Measurements from ENCODE around the gene SDF2L1.
"Not testable (repeated sequence)": the region's sequence is repeated elsewhere in the genome, so short reads cannot be mapped to it uniquely, and the experiment has no call there.

SDF2L1 gene

DNA sequence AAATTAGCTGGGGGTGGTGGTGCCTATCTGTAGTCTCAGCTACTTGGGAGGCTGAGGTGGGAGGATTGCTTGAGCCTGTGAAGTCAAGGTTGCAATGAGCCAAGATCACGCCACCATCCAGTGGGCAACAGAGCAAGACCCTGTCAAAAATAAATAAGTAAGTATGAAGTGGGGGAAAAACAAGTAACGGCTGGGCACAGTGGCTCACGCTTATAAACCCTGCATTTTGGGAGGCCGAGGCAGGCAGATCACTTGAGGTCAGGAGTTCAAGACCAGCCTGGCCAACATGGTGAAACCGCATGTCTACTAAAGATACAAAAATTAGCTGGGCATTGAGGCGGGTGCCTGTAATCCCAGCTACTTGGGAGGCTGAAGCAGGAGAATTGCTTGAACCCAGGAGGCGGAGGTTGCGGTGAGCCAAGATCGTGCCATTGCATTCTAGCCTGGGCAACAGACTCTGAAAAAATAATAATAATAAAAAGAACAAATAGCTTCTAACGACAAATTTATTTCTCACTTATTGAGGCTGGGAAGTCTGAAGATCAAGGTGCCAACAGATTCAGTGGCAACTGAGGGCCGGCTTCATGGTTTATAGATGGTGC is 32.4 kb upstream of the SDF2L1 start:
- H2BK5ac ChIP-seq (ENCODE audit: low read depth, low read length, poor library complexity, severe bottlenecking); H2AFZ ChIP-seq (ENCODE audit: low read depth, low read length); H3K27ac ChIP-seq (ENCODE audit: low read length, poor library complexity, severe bottlenecking); H3K79me1 ChIP-seq (replicated peaks; ENCODE audit: low read length, poor library complexity, severe bottlenecking); H4K91ac ChIP-seq (ENCODE audit: low read length); DNase-seq; H2BK15ac ChIP-seq (ENCODE audit: low read depth, poor library complexity, severe bottlenecking); H3K23ac ChIP-seq (ENCODE audit: low read length in 2 of 2); H3K14ac ChIP-seq (ENCODE audit: low read length in 2 of 2); H3K4me1 ChIP-seq (ENCODE audit: control insufficient read depth, insufficient read depth, low read depth, low read length); H3K4me3 ChIP-seq (ENCODE audit: insufficient read depth in 1 of 2, low read depth in 1 of 2, low read length in 2 of 2); H3K4ac ChIP-seq (ENCODE audit: low read depth in 1 of 2, low read length in 2 of 2); H3K27me3 ChIP-seq (ENCODE audit: control insufficient read depth in 1 of 2, insufficient read depth in 1 of 2, low read length in 2 of 2); H2AK5ac ChIP-seq (ENCODE audit: low read length, severe bottlenecking); H3K18ac ChIP-seq (ENCODE audit: low read depth in 1 of 2, low read length in 2 of 2); H2BK120ac ChIP-seq (ENCODE audit: low read depth, low read length); H3K9me3 ChIP-seq (ENCODE audit: control insufficient read depth, low read length); H3K9ac ChIP-seq (ENCODE audit: low read length); H3K4me2 ChIP-seq (ENCODE audit: low read length, poor library complexity, severe bottlenecking); H4K8ac ChIP-seq (ENCODE audit: low read length); H2BK12ac ChIP-seq (ENCODE audit: low read length in 2 of 2): not testable (repeated sequence)
- WGBS: over 99% methylated on average over 8 of the region's 11 CpGs
- peaks cover 28 to 46% of the 10 kb centered on the region in 2 experiments for H3K36me3 ChIP-seq (ENCODE audit: control insufficient read depth in 1 of 2, insufficient read depth in 2 of 2, low read depth in 1 of 2, low read length in 2 of 2)

DNA sequence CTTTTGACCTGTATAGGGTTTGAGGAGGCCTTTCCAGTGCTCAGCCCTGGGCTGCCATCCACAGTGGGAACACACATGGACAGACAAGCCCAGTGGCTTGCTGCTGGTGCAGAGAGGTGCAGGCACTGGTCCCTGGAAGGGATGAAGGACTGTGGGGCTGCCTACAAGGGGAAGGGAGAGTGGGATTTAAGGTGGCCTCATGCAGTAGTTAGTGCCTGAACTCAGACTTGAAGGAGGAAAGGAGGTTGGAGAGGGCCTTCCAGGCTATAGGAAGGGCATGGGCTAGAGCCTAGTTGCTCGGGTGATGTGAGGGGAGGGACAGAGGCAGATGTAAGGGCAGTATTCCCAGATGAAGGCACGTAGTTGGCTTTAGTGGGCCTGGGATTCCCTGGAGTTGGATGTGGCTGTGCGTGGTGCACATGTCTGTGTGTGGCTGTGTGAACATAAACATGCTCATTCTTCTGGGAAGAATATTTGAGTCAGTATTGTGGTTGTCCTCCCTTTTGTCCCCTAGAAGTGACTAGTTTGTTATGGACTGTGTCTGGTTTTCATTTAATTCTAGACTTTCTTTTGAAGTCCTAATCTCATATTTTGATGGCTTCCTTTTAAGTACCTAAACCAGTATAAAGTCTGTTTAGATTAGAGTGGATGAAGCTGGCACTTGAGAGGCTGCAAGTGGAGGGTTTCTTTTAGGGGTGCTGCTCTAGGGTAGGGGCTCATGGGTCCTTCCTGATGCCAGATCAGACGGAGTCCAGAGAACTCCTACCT is 30.7 kb upstream of the SDF2L1 start:
- Histone ChIP-seq H3K36me3 (ENCODE audit: control insufficient read depth in 1 of 2, insufficient read depth in 2 of 2, low read depth in 1 of 2, low read length in 2 of 2) (peaks cover 34 to 55% of the 10 kb centered on the region in 2 experiments), H3K27me3 (ENCODE audit: control insufficient read depth in 1 of 2, insufficient read depth in 1 of 2, low read length in 2 of 2) (no peaks in the 10 kb centered on the region), H3K9me3 (ENCODE audit: control insufficient read depth, low read length) (no peaks in the 10 kb centered on the region), H3K4me1 (ENCODE audit: control insufficient read depth, insufficient read depth, low read depth, low read length) (peaks cover 7% of the 10 kb centered on the region), H2BK15ac (ENCODE audit: low read depth, poor library complexity, severe bottlenecking) (no peak overlapping the region), H2AK5ac (ENCODE audit: low read length, severe bottlenecking) (no peak overlapping the region), H2BK120ac (ENCODE audit: low read depth, low read length) (no peak overlapping the region), H2BK5ac (ENCODE audit: low read depth, low read length, poor library complexity, severe bottlenecking) (no peak overlapping the region), H3K14ac (ENCODE audit: low read length in 2 of 2) (no peak overlapping the region), H3K23ac (ENCODE audit: low read length in 2 of 2) (peak overlapping the region in 1 of 2 experiments; percentile 24), H4K91ac (ENCODE audit: low read length) (no peak overlapping the region), H3K18ac (ENCODE audit: low read depth in 1 of 2, low read length in 2 of 2) (no peak overlapping the region), H3K4me2 (ENCODE audit: low read length, poor library complexity, severe bottlenecking) (no peak overlapping the region), H3K79me1 (replicated peaks; ENCODE audit: low read length, poor library complexity, severe bottlenecking) (peaks cover 6% of the 10 kb centered on the region), H3K9ac (ENCODE audit: low read length) (no peak overlapping the region), H3K4ac (ENCODE audit: low read depth in 1 of 2, low read length in 2 of 2) (no peak overlapping the region), H2BK12ac (ENCODE audit: low read length in 2 of 2) (no peak overlapping the region), H4K8ac (ENCODE audit: low read length) (no peak overlapping the region), H3K4me3 (ENCODE audit: insufficient read depth in 1 of 2, low read depth in 1 of 2, low read length in 2 of 2) (no peak overlapping the region), H2AFZ (ENCODE audit: low read depth, low read length) (no peak overlapping the region), H3K27ac (ENCODE audit: low read length, poor library complexity, severe bottlenecking) (no peak overlapping the region)
- no peak for DNase-seq
- 95% methylated on average over 4 of the region's 4 CpGs for WGBS

DNA sequence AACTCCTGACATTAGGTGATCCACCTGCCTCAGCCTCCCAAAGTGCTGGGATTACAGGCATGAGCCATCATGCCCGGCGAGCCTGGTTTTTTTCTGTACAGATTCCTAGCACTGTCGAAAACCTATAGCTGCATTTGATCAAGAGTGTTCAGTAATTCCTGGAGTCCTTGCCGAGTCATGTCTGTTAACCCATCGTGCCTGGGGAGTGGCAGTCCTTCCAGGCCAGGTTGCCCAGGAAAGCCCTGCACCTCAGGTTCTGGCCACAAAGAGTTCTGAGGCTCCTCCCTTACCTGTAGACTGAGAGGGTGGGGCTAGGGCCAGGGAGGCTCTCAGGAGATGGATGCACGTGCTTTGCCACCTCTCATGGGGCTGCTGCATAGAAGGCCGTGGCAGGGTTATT is 29.2 kb upstream of the SDF2L1 start:
- H2BK5ac ChIP-seq (ENCODE audit: low read depth, low read length, poor library complexity, severe bottlenecking): no peak overlapping the region
- no peak overlapping the region for H3K14ac ChIP-seq (ENCODE audit: low read length in 2 of 2)
- WGBS: 97% methylated on average over 7 of the region's 7 CpGs

DNA sequence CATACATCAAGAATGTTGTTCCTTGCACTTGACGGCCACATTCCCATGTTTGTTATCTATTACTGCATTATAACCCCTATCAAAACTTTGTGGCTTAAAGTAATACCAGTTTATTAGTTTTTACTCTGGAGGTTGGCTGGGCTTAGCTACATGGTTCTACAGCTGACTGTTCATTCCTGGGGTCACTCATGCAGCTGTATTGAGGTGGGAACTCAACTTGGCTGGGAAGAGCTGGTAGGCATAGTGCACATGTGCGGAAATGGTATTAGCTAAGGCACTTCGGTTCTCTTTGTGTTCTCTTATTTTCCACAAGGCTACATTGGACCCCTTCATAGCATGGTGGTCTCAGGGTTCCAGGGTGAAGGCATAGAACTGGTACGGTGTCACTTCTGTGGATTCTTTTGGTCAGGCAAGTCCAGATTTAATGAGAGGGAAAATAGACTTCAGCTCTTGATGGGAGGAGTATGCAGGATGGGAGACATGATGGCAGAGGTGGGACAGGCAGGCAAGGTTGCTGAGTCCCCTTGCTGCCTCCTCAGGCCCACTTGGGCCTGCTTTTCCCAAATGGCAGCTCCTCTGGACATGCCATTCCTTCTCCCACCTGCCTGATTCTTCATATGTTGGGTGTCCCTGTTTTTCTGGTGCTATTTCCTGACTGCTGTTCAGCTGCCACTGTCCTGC is 28.4 kb upstream of the SDF2L1 start:
- no peak overlapping the region for H3K18ac ChIP-seq (ENCODE audit: low read depth in 1 of 2, low read length in 2 of 2)
- H2AFZ ChIP-seq (ENCODE audit: low read depth, low read length): no peak overlapping the region
- peaks cover 7% of the 10 kb centered on the region for H3K79me1 ChIP-seq (replicated peaks; ENCODE audit: low read length, poor library complexity, severe bottlenecking)
- 83% methylated on average over 3 of the region's 4 CpGs for WGBS
- no peak overlapping the region for H3K14ac ChIP-seq (ENCODE audit: low read length in 2 of 2)
- H2AK5ac ChIP-seq (ENCODE audit: low read length, severe bottlenecking): no peak overlapping the region
- H4K8ac ChIP-seq (ENCODE audit: low read length): no peak overlapping the region
- H3K4me1 ChIP-seq (ENCODE audit: control insufficient read depth, insufficient read depth, low read depth, low read length): peaks cover 1% of the 10 kb centered on the region
- no peak overlapping the region for H2BK15ac ChIP-seq (ENCODE audit: low read depth, poor library complexity, severe bottlenecking)
- no peak overlapping the region for H2BK12ac ChIP-seq (ENCODE audit: low read length in 2 of 2)
- no peaks in the 10 kb centered on the region for H3K9me3 ChIP-seq (ENCODE audit: control insufficient read depth, low read length)
- no peak overlapping the region for H3K4ac ChIP-seq (ENCODE audit: low read depth in 1 of 2, low read length in 2 of 2)
- DNase-seq: no peak
- no peak overlapping the region for H2BK5ac ChIP-seq (ENCODE audit: low read depth, low read length, poor library complexity, severe bottlenecking)
- H2BK120ac ChIP-seq (ENCODE audit: low read depth, low read length): no peak overlapping the region
- no peak overlapping the region for H3K9ac ChIP-seq (ENCODE audit: low read length)
- H3K4me3 ChIP-seq (ENCODE audit: insufficient read depth in 1 of 2, low read depth in 1 of 2, low read length in 2 of 2): no peak overlapping the region
- no peaks in the 10 kb centered on the region for H3K27me3 ChIP-seq (ENCODE audit: control insufficient read depth in 1 of 2, insufficient read depth in 1 of 2, low read length in 2 of 2)
- H3K4me2 ChIP-seq (ENCODE audit: low read length, poor library complexity, severe bottlenecking): no peak overlapping the region
- no peak overlapping the region for H4K91ac ChIP-seq (ENCODE audit: low read length)
- H3K23ac ChIP-seq (ENCODE audit: low read length in 2 of 2): no peak overlapping the region
- H3K36me3 ChIP-seq (ENCODE audit: control insufficient read depth in 1 of 2, insufficient read depth in 2 of 2, low read depth in 1 of 2, low read length in 2 of 2): peaks cover 33 to 57% of the 10 kb centered on the region in 2 experiments
- H3K27ac ChIP-seq (ENCODE audit: low read length, poor library complexity, severe bottlenecking): no peak overlapping the region

More for the DNA sequence above, 29.2 kb upstream of the SDF2L1 start:
- H2BK120ac ChIP-seq (ENCODE audit: low read depth, low read length): no peak overlapping the region
- no peak overlapping the region for H3K4ac ChIP-seq (ENCODE audit: low read depth in 1 of 2, low read length in 2 of 2)
- peaks cover 6% of the 10 kb centered on the region for H3K79me1 ChIP-seq (replicated peaks; ENCODE audit: low read length, poor library complexity, severe bottlenecking)
- no peak overlapping the region for H2BK12ac ChIP-seq (ENCODE audit: low read length in 2 of 2)
- no peak overlapping the region for H4K91ac ChIP-seq (ENCODE audit: low read length)
- H3K4me3 ChIP-seq (ENCODE audit: insufficient read depth in 1 of 2, low read depth in 1 of 2, low read length in 2 of 2): no peak overlapping the region
- no peak overlapping the region for H3K9ac ChIP-seq (ENCODE audit: low read length)
- no peak overlapping the region for H2BK15ac ChIP-seq (ENCODE audit: low read depth, poor library complexity, severe bottlenecking)
- H3K9me3 ChIP-seq (ENCODE audit: control insufficient read depth, low read length): no peaks in the 10 kb centered on the region
- no peak overlapping the region for H3K27ac ChIP-seq (ENCODE audit: low read length, poor library complexity, severe bottlenecking)
- no peak overlapping the region for H4K8ac ChIP-seq (ENCODE audit: low read length)
- no peak for DNase-seq
- no peak overlapping the region for H3K18ac ChIP-seq (ENCODE audit: low read depth in 1 of 2, low read length in 2 of 2)
- H2AFZ ChIP-seq (ENCODE audit: low read depth, low read length): no peak overlapping the region
- H3K4me2 ChIP-seq (ENCODE audit: low read length, poor library complexity, severe bottlenecking): no peak overlapping the region
- no peak overlapping the region for H2AK5ac ChIP-seq (ENCODE audit: low read length, severe bottlenecking)
- H3K23ac ChIP-seq (ENCODE audit: low read length in 2 of 2): no peak overlapping the region
- peaks cover 31 to 55% of the 10 kb centered on the region in 2 experiments for H3K36me3 ChIP-seq (ENCODE audit: control insufficient read depth in 1 of 2, insufficient read depth in 2 of 2, low read depth in 1 of 2, low read length in 2 of 2)
- H3K4me1 ChIP-seq (ENCODE audit: control insufficient read depth, insufficient read depth, low read depth, low read length): no peaks in the 10 kb centered on the region
- H3K27me3 ChIP-seq (ENCODE audit: control insufficient read depth in 1 of 2, insufficient read depth in 1 of 2, low read length in 2 of 2): no peaks in the 10 kb centered on the region
